22Rv1 (cell line): ENCODE measurements around the gene RGS1.

Source experiments
- ZFX ChIP-seq: fragments of 450-650 bp; IDR thresholded peaks from 2 replicates; pipeline ENCODE4 v1.6.1; 2017; ENCODE audit warnings: antibody characterized with exemption, borderline replicate concordance
- TF ChIP-seq, protein P1 (sequence below): fragments of 450-650 bp; IDR thresholded peaks from 2 replicates; pipeline ENCODE4 v1.5.1; 2017; ENCODE audit warnings: mild to moderate bottlenecking

DNA sequence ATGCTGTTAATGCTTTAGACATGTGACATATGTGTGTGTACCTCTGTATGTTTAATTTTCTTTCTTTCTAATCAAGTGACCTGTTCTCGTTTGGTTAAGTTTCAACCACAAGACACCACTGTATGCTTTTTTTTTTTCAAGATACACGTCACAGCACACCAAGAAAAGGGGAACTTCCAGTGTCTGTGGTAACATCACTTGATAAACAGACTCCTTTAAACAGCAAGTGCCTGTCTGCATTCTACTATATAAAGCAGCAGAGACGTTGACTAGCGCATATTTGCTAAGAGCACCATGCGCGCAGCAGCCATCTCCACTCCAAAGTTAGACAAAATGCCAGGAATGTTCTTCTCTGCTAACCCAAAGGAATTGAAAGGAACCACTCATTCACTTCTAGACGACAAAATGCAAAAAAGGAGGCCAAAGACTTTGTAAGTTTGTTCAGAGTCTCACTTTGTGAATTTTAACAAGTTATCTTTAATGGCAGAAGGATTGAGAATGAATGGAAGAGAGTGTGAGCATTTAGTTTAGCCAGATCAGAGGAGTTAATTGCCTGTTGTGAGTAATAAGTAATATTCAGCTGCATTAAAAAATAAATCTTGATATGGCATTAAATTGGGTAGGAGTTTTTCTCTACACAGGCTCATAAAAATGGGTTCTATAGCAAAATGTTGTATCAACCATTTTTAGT, at the start of gene RGS1:
- TF ChIP-seq, protein P1, sequence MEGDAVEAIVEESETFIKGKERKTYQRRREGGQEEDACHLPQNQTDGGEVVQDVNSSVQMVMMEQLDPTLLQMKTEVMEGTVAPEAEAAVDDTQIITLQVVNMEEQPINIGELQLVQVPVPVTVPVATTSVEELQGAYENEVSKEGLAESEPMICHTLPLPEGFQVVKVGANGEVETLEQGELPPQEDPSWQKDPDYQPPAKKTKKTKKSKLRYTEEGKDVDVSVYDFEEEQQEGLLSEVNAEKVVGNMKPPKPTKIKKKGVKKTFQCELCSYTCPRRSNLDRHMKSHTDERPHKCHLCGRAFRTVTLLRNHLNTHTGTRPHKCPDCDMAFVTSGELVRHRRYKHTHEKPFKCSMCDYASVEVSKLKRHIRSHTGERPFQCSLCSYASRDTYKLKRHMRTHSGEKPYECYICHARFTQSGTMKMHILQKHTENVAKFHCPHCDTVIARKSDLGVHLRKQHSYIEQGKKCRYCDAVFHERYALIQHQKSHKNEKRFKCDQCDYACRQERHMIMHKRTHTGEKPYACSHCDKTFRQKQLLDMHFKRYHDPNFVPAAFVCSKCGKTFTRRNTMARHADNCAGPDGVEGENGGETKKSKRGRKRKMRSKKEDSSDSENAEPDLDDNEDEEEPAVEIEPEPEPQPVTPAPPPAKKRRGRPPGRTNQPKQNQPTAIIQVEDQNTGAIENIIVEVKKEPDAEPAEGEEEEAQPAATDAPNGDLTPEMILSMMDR = no peak
- no peak for TF ChIP-seq ZFX
